Stimulated activated CD4-positive, alpha-beta T cell treated with anti-CD3 and anti-CD28 coated beads, Interleukin-15, amount 100 ng/mL, for 1 hour (primary cell): ENCODE data around the gene N4BP3.

Experiments used
- DNase-seq, 2 donors: peaks; one replicate each; pipeline ENCODE4 v3.0.0-alpha.2; 2020; ENCODE audit warnings: low read depth in 1 of 2, low spot score in 1 of 2

Gene N4BP3

GRCh38 chr5:178098685-178099084 lies 14.6 kb upstream of the N4BP3 start:
- DNase-seq: no peak

GRCh38 chr5:178103612-178104011 lies 9.7 kb upstream of the N4BP3 start:
- no peak for DNase-seq

GRCh38 chr5:178104492-178104891 lies 8.8 kb upstream of the N4BP3 start:
- no peak for DNase-seq

- no peak for DNase-seq
Observed at GRCh38 chr5:178106086-178106485, 7.2 kb upstream of the N4BP3 start.

- DNase-seq: no peak
Observed at GRCh38 chr5:178106556-178107239, 6.6 kb upstream of the N4BP3 start.

- DNase-seq: no peak
Observed at GRCh38 chr5:178107756-178108310, 5.5 kb upstream of the N4BP3 start.

- no peak for DNase-seq
Observed at GRCh38 chr5:178108446-178108845, 4.9 kb upstream of the N4BP3 start.

GRCh38 chr5:178108966-178109365 lies 4.4 kb upstream of the N4BP3 start:
- DNase-seq: no peak

GRCh38 chr5:178110511-178110910 lies 2.8 kb upstream of the N4BP3 start:
- DNase-seq: no peak

- no peak for DNase-seq
Observed at GRCh38 chr5:178111925-178112324, 1.4 kb upstream of the N4BP3 start.

GRCh38 chr5:178112545-178112944 lies 787 bp upstream of the N4BP3 start:
- DNase-seq: no peak

GRCh38 chr5:178113841-178114324 lies 551 bp downstream of the N4BP3 start:
- DNase-seq: peak in 1 of 2 donors; percentile 22

GRCh38 chr5:178114325-178115135 lies 1.2 kb downstream of the N4BP3 start:
- peak in 1 of 2 donors; percentile 20 for DNase-seq

GRCh38 chr5:178115136-178115813 lies 1.9 kb downstream of the N4BP3 start:
- no peak for DNase-seq

- DNase-seq: no peak
Observed at GRCh38 chr5:178115814-178116142, 2.4 kb downstream of the N4BP3 start.

GRCh38 chr5:178116143-178116885 lies 3.0 kb downstream of the N4BP3 start:
- DNase-seq: peak; percentile 26 to 37

- DNase-seq: no peak
Observed at GRCh38 chr5:178117923-178118701, 4.8 kb downstream of the N4BP3 start.

- DNase-seq: no peak
Observed at GRCh38 chr5:178119915-178120606, 6.7 kb downstream of the N4BP3 start.

GRCh38 chr5:178120607-178121357 lies 7.5 kb downstream of the N4BP3 start:
- DNase-seq: peak; percentile 56 to 73
